Prostate gland (tissue), 2 donors: ENCODE measurements around the gene MAGI2.

Experiments used
- CTCF ChIP-seq, 4 experiments: fragments of 200-600 bp in 2 of 4; fragments of 450-650 bp in 2 of 4; sonication (generic) in 2 of 4; IDR thresholded peaks; 1 replicate in 3 of 4; 2 replicates in 1 of 4; pipeline ENCODE4 v1.5.1; 2016 to 2019; ENCODE audit warnings: antibody characterized with exemption in 4 of 4, mild to moderate bottlenecking in 2 of 4, moderate library complexity in 2 of 4
- POLR2A ChIP-seq: fragments of 450-650 bp; IDR thresholded peaks from one replicate; pipeline ENCODE4 v1.6.1; 2016; ENCODE audit warnings: antibody characterized with exemption, mild to moderate bottlenecking
- POLR2AphosphoS5 ChIP-seq: sonication (generic); formaldehyde crosslinking; IDR thresholded peaks from one replicate; pipeline ENCODE4 v1.6.1; 2017; ENCODE audit warnings: antibody characterized with exemption

GRCh38 chr7:78172933-78173591, 1280.4 kb downstream of the MAGI2 start:
- TF ChIP-seq CTCF (IDR thresholded peaks at IDR 0.05) (no peak), POLR2A (no peak), POLR2AphosphoS5 (no peak)
